GM18907 (cell line): Measurements from ENCODE around the gene DHX36.
A peak's percentile ranks its signal among the peaks of the same experiment; 100 is the strongest.

Experiments
- ATAC-seq: cut with Tn5 transposase; IDR thresholded peaks from one replicate; pipeline ENCODE4 v1.9.1; 2021; ENCODE audit warnings: mild to moderate bottlenecking, moderate library complexity; ENCODE audit not compliant: unreplicated experiment

DHX36 gene

GRCh38 chr3:154294016-154294415, 30.3 kb downstream of the DHX36 start:
- ATAC-seq, result no peak

DNA sequence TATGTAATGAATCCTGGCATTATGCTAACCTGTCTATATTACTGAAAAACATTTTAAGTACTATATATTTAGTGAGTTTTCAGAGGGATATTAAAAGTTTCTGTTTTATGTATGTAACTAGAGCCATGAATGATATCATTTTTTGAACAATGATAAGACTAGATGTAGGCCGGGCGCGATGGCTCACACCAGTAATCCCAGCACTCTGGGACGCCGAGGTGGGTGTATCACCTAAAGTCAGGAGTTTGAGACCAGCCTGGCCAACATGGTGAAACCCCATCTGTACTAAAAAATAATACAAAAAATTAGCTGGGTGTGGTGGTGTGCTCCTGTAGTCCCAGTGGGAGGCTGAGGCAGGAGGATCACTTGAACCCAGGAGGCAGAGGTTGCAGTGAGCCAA, 34.1 kb downstream of the DHX36 start:
- ATAC-seq, result no peak

DNA sequence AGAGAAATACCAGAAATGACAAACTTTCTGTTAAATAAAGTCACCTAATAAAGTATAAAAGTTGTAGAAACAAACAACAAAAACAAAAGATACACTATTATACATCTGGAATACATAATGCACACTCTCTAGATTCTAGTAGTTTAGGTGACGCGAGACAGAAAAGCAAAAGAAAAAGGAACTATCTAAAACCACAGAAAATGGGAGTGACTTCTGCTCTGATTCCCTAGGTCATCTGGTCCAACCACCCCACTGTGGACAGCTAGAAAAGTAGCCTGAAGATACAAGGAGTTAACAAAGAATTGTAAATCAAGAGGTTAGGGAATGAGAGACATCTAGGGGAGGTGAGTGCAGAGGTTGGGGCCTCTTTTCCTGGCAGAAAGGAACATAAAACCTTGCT, 39.1 kb downstream of the DHX36 start:
- peak; percentile 53 for ATAC-seq

DNA sequence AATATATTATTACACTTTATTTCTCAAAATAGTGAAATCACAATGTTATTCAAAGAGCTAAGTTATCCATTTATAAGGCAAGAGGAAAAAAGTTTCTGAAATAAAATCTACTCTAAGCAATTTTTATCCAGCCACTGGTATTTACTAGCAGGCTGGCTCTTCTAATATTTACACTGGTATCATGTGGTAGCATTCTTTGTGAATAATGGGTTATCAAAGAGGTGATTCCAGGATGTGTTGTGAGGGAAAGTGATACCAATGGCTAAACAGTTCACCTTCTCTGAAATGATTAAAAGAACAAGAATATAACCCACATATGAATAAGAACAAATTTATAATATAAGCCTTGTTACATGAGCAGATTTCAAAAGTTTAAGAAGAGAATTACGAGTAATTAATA, 44.1 kb downstream of the DHX36 start:
- ATAC-seq, result no peak

- ATAC-seq, result no peak
These were observed 48.3 kb downstream of the DHX36 start for GRCh38 chr3:154275965-154276364.

GRCh38 chr3:154275292-154275691, 49.0 kb downstream of the DHX36 start:
- no peak for ATAC-seq

DNA sequence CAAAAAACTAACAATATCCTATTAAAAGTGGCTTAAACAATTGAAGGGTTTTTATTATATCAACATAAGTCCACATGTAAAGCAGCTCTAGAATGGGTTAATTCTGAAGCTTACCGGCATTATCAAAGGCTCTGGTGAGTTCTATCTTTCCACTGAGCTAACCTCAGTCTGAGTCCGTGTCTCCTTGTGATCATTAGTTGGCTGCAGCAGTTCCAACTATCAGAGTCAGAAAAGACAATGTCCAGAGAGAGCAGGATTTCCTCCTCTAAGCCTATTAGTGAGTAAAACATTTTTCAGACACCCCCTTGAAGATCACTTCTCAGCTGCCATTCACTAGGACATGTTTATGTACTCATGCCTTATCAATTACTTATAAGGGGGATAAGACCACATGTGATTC, 49.9 kb downstream of the DHX36 start:
- ATAC-seq, result no peak

DNA sequence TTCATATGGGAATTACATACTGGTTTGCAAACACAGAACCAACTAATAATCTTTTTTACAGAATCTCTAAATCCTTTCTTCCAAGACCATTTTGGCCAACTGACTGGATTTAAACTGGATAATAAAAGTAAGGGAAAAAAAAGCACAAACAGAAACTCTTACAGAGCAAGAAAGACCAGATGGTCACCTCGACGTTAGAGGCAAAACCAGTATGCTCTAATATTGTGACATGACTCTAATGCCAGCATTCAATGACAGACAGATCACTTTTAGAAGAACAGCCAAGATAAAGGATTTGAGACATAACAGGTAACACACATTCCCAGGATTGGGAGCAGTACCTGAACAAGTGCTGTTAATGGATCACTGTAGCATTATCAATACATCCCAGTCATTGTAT, 50.9 kb downstream of the DHX36 start:
- no peak for ATAC-seq

DNA sequence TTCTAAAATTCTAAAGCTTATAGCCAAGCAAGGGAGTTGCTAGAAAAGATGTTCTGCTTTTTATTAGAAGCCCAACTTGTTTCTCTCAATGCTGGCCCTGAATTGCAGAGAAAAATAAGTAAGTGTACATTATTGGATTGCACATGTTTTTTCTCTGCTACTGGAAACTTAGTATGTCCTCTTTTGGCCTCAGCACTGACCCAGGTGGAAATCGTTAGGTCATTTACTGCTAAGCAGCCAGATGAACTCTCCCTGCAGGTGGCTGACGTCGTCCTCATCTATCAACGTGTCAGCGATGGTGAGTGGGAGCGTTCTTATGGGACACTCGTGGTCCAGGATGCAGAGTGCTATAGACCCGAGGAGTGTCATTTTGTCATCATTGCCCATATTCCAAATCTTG, 69.8 kb downstream of the DHX36 start:
- no peak for ATAC-seq

GRCh38 chr3:154252759-154253638, 71.3 kb downstream of the DHX36 start:
- peak; percentile 97 for ATAC-seq

DNA sequence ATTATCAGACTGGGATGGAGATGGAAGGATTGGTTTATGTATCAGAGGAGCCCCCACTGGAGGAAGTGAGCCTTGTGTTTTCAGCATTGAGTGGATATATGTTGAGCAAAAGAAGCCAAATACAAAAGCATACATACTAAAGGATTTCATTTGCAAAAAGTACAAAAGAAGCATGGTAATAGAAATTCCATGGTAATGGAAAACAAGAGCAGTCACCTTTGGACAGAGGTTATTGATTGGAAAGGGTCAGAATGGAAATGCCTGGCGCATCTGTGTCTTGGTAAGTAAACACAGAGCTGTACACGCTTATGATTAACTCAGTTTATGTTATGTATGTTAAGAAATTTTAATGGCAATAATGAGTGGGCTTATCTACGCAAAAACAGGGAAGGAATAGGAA, 72.7 kb downstream of the DHX36 start:
- no peak for ATAC-seq

DNA sequence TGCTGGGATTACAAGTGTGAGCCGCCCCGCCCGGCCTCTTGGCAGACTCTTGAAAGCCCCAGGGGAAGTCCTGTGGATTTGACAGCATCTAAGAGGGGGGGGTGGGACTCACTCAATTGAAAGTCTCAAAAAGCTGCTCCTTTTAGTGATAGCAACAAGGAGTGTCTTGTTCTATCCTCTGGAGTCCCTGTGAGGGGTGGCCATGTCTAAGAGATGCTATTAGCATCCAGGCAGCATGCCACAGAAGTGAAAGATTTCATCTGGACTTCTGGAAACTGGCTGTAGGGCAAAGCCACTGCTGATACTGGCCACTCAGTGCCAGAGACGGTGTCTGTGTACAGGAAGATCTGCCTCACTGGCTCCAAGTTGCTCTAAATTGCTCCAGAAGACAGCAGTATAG, 74.0 kb downstream of the DHX36 start:
- ATAC-seq, result no peak

DNA sequence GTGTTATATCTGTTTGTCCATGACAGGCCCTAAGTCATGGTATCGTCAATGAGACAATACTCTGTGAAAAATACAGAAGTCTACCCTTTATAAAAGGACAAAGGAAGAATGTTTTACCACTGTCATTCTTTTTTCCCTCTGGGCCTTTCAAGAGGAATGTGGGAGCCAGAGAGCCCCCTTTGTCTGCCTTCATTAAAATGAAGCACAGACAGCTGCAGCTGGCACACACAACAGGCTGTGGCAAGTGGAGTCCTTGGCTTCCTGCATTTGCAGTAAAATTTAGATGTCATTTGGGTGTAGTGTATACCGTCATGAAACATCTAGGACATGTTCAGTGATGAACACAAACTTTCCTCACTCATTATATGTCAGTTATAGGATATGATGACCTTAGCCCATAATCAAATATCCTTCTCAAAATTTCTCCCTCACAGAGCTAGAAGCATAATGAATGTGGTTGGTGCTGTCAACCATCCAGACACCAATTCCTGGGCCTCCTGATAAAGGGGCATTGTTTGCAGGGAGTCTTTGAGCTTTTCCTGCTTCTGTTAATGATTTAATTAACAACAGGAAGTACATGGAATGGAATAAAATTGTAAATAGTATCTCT, 76.4 kb downstream of the DHX36 start:
- no peak for ATAC-seq

- no peak for ATAC-seq
These were observed 79.6 kb downstream of the DHX36 start for GRCh38 chr3:154244644-154245043.

GRCh38 chr3:154243353-154243752, 80.9 kb downstream of the DHX36 start:
- no peak for ATAC-seq

GRCh38 chr3:154242766-154243165, 81.5 kb downstream of the DHX36 start:
- no peak for ATAC-seq

DNA sequence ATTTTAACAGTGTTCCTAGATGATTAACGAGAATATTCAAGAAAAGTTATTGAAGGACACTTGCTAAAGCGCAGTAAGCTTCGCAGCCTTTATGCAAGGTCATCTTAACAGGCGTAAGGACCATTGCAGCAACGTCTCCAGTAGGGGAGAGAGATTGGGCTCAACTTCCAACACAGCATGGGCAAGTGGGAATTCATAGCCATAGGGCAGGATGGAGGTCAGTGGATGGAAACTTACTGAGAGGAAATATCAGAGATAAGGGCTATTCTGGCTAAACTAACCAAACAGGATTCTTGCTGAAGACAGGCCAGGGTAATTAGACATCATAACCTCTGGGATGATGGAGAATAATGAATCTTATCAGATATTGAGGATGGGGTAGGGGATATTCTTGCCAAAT, 82.8 kb downstream of the DHX36 start:
- no peak for ATAC-seq

DNA sequence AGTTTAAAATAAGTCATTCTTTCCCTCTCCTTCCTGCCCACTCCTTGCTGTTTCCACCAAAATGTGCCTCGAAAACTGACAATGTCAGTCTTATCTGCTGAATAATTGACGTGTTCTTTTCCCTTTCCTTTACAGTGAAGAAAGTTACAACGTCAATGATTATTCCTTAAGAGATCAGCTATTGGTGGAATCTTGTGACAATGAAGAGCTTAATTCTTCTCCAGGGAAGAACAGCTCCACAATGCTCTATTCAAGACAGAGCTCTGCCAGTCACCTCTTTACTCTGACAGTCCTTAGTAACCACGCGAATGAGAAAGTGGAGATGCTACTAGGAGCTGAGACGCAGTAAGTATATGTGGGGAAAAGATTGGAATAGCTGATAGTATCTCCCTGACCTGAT, 84.1 kb downstream of the DHX36 start:
- ATAC-seq, result no peak

- ATAC-seq, result no peak
These were observed 88.0 kb downstream of the DHX36 start for GRCh38 chr3:154236331-154236730.

DNA sequence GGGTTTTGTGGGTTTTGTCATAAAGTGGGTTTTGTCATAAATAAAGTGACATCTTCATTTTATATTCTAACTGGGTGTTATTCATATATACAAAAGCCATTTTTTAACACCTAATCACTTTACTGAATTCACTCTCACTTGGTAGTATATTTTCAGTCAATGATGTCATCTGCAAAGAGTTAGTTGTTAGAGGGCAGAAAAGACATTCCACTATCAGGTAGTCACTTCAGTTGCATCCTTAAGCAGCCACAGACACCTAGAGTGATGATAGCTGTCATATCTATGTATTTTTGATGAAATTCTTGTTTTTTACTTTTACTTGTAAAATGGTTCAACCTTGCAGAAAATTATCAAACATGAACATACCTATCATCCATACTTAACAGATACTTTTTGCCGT, 89.0 kb downstream of the DHX36 start:
- no peak for ATAC-seq

GRCh38 chr3:154229217-154229590, 95.1 kb downstream of the DHX36 start:
- ATAC-seq, result no peak

- no peak for ATAC-seq
These were observed 95.6 kb downstream of the DHX36 start for GRCh38 chr3:154228561-154229216.
